Measurements from ENCODE around the gene RIN3.

RIN3 gene

DNA sequence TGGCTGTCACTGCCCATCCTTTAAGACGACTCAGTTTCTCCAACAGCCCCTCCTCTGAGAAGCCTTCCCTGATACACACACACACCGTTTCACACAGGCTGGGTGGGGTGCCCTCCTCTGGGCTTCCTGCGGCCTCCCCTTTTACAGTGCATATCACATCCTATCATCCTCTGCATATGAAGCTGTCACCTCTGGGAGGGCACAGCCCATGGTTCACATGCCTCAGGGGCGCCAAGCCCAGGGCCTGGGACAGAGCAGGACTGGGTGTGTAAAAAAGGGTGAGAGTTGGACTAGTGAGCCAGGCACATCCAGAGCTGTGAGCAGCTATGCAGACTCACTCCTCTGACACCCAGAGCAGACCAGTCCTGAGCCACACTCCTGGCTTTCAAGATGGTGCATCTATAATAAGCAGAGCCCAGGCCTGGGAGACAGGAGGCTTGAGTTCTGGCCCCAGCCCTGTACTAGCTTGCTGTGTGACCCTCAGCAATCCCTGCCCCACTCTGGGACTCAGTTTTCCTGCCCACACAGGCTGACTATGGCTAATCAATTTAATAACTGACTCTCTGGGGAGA, 172.3 kb downstream of the RIN3 start:
- DNase-seq (ENCODE audit: low read depth), result no peak
- TF ChIP-seq CTCF (conservative IDR thresholded peaks at IDR 0.05; ENCODE audit: control insufficient read depth, insufficient read depth, low read depth, low read length), result no peak
- H3K4me3 ChIP-seq (ENCODE audit: control insufficient read depth, low read depth, low read length), result no peak overlapping the region

- no peak for TF ChIP-seq CTCF (conservative IDR thresholded peaks at IDR 0.05; ENCODE audit: control insufficient read depth, insufficient read depth, low read depth, low read length)
- no peak for DNase-seq (ENCODE audit: low read depth)
- H3K4me3 ChIP-seq (ENCODE audit: control insufficient read depth, low read depth, low read length), result no peak overlapping the region
These were observed 172.9 kb downstream of the RIN3 start for GRCh38 chr14:92686411-92686899.

DNA sequence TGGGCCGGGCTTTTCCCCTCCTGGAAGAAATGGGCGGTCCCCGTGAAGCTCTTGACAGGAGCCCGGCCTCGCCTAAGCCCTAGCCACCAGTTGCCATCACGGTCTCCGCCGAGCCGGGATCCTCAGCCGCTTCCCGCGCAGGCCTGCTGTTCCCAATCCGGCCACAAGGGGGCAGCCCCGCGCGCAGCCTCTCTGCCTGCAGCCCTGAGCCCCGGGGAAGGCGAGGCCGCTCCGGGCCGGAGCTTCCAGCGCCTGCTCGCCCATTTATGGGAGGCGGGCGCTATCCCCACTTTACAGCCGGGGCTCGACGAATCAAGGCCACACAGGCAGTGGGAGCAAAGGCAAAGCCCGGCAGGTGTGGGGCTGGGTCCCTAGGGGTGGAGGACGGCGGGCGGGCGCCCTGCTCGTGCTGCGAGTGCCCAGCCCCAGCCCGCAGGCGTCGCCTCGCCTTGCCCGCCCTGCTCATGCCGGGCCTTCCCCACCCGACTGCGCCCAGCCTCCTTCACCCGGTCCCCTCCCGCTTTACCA, 173.4 kb downstream of the RIN3 start:
- TF ChIP-seq CTCF (conservative IDR thresholded peaks at IDR 0.05; ENCODE audit: control insufficient read depth, insufficient read depth, low read depth, low read length), result peak; percentile 77
- peak; percentile 49 for DNase-seq (ENCODE audit: low read depth)
- no peak overlapping the region for H3K4me3 ChIP-seq (ENCODE audit: control insufficient read depth, low read depth, low read length)

GRCh38 chr14:92687681-92688433, 174.3 kb downstream of the RIN3 start:
- H3K4me3 ChIP-seq (ENCODE audit: control insufficient read depth, low read depth, low read length), result no peak overlapping the region
- TF ChIP-seq CTCF (conservative IDR thresholded peaks at IDR 0.05; ENCODE audit: control insufficient read depth, insufficient read depth, low read depth, low read length), result no peak
- DNase-seq (ENCODE audit: low read depth), result no peak

- H3K4me3 ChIP-seq (ENCODE audit: control insufficient read depth, low read depth, low read length), result no peak overlapping the region
- TF ChIP-seq CTCF (conservative IDR thresholded peaks at IDR 0.05; ENCODE audit: control insufficient read depth, insufficient read depth, low read depth, low read length), result no peak
- DNase-seq (ENCODE audit: low read depth), result no peak
These were observed 175.1 kb downstream of the RIN3 start for GRCh38 chr14:92688434-92689375.

Measured in fibroblast of mammary gland (primary cell).